Aorta (tissue), 5 donors: ENCODE data around the gene BICDL1. TPM values are rescaled to one million over a fixed set of nuclear protein-coding genes. Genes with fewer than 3 reads are reported as not detected.

Experiments
- ATAC-seq: fragments of 200-7000 bp; cut with Tn5 transposase; one replicate; pipeline ENCODE4 v1.9.1; 2022; ENCODE audit warnings: moderate library complexity; ENCODE audit not compliant: low FRiP score
- DNase-seq, 2 donors: peaks; one replicate each; pipeline ENCODE4 v3.0.0-alpha.2; 2020
- H3K27ac ChIP-seq, 2 donors: one replicate each; pipeline ENCODE4 v1.5.1; 2013; ENCODE audit warnings: low read length in 2 of 2, mild to moderate bottlenecking in 2 of 2, moderate library complexity in 2 of 2, control low read depth in 1 of 2, inconsistent platforms in 1 of 2, low read depth in 1 of 2
- H3K27me3 ChIP-seq, 2 donors: one replicate each; pipeline ENCODE4 v1.6.1; 2013; ENCODE audit warnings: control low read depth in 1 of 2, low read length in 1 of 2, mild to moderate bottlenecking in 1 of 2, moderate library complexity in 1 of 2; ENCODE audit not compliant: insufficient read depth in 2 of 2, control insufficient read depth in 1 of 2
- H3K36me3 ChIP-seq, 2 donors: one replicate each; pipeline ENCODE4 v1.6.1; 2013; ENCODE audit warnings: control low read depth in 1 of 2, low read length in 1 of 2, mild to moderate bottlenecking in 1 of 2; ENCODE audit not compliant: insufficient read depth in 2 of 2, control insufficient read depth in 1 of 2
- H3K4me1 ChIP-seq, 2 donors: one replicate each; pipeline ENCODE4 v1.6.1; 2013; ENCODE audit warnings: low read length in 2 of 2, control low read depth in 1 of 2, mild to moderate bottlenecking in 1 of 2, moderate library complexity in 1 of 2; ENCODE audit not compliant: insufficient read depth in 2 of 2, control insufficient read depth in 1 of 2
- H3K4me3 ChIP-seq, 2 donors: one replicate each; pipeline ENCODE4 v1.5.1; 2013; ENCODE audit warnings: low read length in 2 of 2, control low read depth in 1 of 2, mild to moderate bottlenecking in 1 of 2
- H3K9me3 ChIP-seq: one replicate; pipeline ENCODE4 v1.6.1; 2013; ENCODE audit warnings: mild to moderate bottlenecking, low read length; ENCODE audit not compliant: control insufficient read depth
- WGBS, 2 donors: extraction: QIAGEN DNeasy Blood & Tissue Kit; methylation state at CpG; one replicate each; pipeline ENCODE4 v1.1.7; 2013; 5-methylcytosine and 5-hydroxymethylcytosine counted together
- intact Hi-C, 2 donors: fragments of 100-400 bp; cut with DNase I; formaldehyde crosslinking; loops; one replicate each; pipeline versions ENCODE4 v1.14.2 to v1.15.0; 2022
- polyA plus RNA-seq, 2 donors: library from polyadenylated mRNA; stranded (reverse); fragments of 200-250 nt; gene quantifications; one replicate each; pipeline ENCODE4 v1.2.3, GENCODE V29; 2013
- total RNA-seq, 2 donors: library from RNA; stranded (reverse); fragmentation: NEBNext Ultra II Directional; extraction: Animal tissue kit (Norgen Biotek cat#: 25700); gene quantifications; one replicate each; pipeline ENCODE4 v1.2.1, GENCODE V29; 2021
- donor health status: healthy with polysubstance abuse.
- donor health status: Bipolar disorder and iron deficiency.
- donor health status: DM: no; HTN: no; CAD: no.
- donor health status: DM: no; HTN: no; CAD: no.
- donor health status: DM: yes; HTN: yes; CAD: no.

The BICDL1 gene
- total and polyA plus RNA-seq, 4 donors, result 0.36 to 1.7 (median 1.3) TPM

DNA sequence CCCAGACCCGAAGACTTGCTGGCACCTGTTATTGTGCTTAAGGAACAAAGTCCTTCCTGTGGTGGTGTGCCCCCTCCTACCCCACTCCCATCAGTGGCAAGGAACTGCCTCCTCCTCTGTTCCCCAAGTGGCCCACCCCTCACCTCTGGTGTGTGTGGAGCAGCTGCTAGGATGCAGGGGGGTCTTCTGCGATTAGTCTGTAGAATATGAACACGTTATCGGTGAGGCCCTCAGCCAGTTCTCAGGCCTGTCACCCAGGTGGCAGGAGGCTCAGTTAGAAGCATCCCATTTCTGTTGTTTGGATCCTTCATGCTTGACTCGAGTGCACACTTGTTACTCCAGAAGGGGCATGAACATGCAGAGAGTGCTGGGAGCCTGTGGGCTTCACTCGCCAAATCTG lies 88.2 kb downstream of the BICDL1 start:
- WGBS, 2 donors, result 91 to 92% methylated on average over 6 of the region's 6 CpGs
- ATAC-seq, result no peak
- Histone ChIP-seq H3K27ac (no peak overlapping the region), H3K27me3 (no peaks in the 10 kb centered on the region), H3K4me1 (no peaks in the 10 kb centered on the region), H3K9me3 (no peaks in the 10 kb centered on the region), H3K4me3 (no peak overlapping the region), H3K36me3 (no peaks in the 10 kb centered on the region)
- DNase-seq, result peak in 1 of 2 donors; percentile 51
- intact Hi-C loops, result no loop called here

DNA sequence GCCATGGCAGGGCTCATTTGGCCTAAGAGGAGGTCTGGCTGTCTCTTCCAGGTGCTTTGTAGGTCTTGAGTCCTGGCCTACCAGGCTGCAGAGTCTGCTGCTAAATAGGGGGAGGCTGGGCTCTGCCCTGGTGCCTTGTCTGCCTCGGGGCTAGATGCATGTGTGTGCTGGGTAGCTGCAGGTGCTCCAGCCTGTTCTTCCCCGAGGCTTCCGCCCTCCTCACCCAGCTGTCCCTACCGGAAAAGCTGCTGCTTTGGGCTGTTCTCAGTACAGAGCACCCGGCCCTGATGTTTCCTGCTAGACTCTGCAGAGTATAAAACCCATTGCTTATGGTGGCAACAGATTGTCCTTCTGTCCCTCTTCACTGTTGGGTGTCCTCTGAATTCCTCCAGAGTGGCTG lies 89.8 kb downstream of the BICDL1 start:
- no peak overlapping the region for H3K27ac ChIP-seq
- H3K36me3 ChIP-seq, result no peaks in the 10 kb centered on the region
- 79 to 84% methylated on average over 5 of the region's 5 CpGs for WGBS, 2 donors
- H3K4me1 ChIP-seq, result no peaks in the 10 kb centered on the region
- intact Hi-C loops, result no loop called here
- H3K9me3 ChIP-seq, result no peaks in the 10 kb centered on the region
- H3K4me3 ChIP-seq, result no peak overlapping the region
- peak in 1 of 2 donors; percentile 36 for DNase-seq
- H3K27me3 ChIP-seq, result no peaks in the 10 kb centered on the region
- no peak for ATAC-seq

DNA sequence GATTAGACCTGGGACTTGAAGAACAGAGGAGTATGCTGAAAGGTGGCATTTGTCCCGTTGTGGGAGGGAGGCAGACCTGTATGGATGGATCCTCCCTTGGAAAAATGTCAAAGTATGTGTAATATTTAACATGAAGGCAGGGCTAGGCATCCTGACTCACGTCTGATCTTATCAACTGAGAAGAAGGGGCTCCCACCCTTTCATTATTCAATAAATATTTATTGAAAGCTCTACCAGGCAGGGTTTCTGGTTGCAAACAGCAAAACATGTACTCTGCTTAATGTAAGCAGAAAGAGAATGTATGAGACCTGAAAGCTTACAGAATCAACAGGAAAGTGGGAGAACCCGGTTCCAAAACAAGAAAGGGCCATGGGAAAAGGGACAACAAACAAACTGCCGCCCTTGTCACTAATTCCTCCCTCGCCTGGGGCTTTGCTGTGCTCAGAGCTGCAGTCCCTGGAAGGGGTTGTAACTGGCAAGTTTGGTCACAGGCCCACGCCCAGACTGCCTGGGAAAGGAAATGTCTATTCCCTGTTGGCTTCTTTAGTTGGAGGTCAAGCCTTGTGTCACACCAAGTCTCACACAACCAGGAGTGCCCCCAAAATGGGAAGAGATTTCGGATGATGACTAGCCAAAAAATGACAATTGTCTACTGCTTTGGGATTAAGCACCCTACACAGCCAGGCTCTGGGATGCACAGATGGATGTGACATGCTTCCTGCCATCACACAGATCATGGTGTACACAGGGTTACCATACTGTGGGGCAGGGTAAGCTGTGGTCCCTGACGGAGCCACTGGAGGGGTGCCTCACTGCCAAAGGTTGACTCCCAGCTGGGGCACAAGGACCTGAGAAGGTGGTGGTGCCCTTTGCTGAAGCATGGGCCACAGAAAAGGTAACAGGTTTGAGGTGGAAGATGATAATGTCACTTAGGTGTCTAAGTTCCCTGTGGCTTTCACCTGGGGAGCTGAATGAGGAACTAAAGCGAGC lies 90.7 kb downstream of the BICDL1 start:
- no peak overlapping the region for H3K27ac ChIP-seq
- H3K4me1 ChIP-seq, result no peaks in the 10 kb centered on the region
- DNase-seq (peak in 1 of 2 donors; percentile 40), ATAC-seq (no peak)
- intact Hi-C loops, result no loop called here
- H3K9me3 ChIP-seq, result no peaks in the 10 kb centered on the region
- H3K36me3 ChIP-seq, result no peaks in the 10 kb centered on the region
- H3K27me3 ChIP-seq, result no peaks in the 10 kb centered on the region
- 62 to 65% methylated on average over 9 of the region's 9 CpGs for WGBS, 2 donors
- H3K4me3 ChIP-seq, result no peak overlapping the region

DNA sequence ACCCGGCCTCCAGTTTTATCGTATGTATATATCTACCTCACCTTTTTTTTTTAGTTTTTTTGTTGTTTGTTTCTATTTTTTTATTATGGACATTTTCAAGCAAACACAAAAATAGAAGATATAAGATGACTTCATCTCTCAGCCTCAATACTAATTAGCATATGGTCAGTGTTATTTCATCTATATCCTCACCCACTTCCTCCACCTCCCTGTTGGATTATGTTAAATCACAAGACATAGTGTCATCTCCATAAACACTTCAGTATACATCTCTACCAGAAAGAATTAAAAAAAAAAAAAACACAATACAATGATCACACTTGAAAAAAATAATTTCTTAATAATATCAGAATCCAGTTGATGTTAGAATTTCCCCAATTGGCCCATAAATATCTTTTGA lies 92.6 kb downstream of the BICDL1 start:
- Histone ChIP-seq H3K4me3 (no peak overlapping the region), H3K4me1 (no peaks in the 10 kb centered on the region), H3K27ac (no peak overlapping the region), H3K9me3 (no peaks in the 10 kb centered on the region), H3K27me3 (no peaks in the 10 kb centered on the region), H3K36me3 (no peaks in the 10 kb centered on the region)
- 95 to 98% methylated on average over 2 of the region's 2 CpGs for WGBS, 2 donors
- intact Hi-C loops, result no loop called here
- ATAC-seq, result no peak
- no peak for DNase-seq

DNA sequence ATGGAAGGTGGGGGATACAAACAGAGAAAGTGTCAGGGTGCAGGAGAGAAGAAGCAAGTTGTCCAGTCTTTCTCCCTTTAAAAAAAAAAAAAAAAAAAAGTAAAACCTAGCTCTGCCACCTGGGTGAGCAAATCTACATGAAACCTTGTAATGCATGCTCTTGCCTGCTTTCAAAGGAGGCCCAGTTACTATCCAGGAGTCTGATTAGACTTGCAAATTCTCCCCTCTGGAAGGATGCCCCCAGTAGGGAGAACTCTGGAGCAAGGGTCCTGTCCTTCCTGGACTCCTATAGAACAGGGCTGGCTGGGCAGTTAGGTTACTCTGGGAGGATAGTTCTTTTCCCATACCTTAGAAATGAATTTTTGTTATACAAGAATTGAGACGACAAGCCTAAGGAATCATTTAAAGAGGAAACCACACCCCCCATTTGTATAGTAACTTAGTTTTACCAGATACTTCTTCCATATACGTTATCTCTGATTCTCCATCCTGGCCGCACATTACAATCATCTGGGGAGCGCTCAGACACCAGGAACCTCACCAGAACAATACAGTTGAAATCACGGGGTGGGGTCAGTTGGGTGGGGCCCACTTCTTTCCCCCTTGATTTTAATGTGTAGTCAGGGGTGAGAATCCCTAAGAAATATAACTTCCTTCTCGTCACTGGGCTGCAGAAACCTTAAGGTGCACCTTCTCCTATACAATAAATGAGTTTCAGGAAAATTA lies 97.0 kb downstream of the BICDL1 start:
- H3K27ac ChIP-seq, result no peak overlapping the region
- ATAC-seq, result no peak
- H3K4me3 ChIP-seq, result no peak overlapping the region
- 49 to 54% methylated on average over 6 of the region's 6 CpGs for WGBS, 2 donors
- no peaks in the 10 kb centered on the region for H3K9me3 ChIP-seq
- intact Hi-C loops, result no loop called here
- peak in 1 of 2 donors; percentile 5 for DNase-seq
- no peaks in the 10 kb centered on the region for H3K36me3 ChIP-seq
- H3K27me3 ChIP-seq, result no peaks in the 10 kb centered on the region
- no peaks in the 10 kb centered on the region for H3K4me1 ChIP-seq

DNA sequence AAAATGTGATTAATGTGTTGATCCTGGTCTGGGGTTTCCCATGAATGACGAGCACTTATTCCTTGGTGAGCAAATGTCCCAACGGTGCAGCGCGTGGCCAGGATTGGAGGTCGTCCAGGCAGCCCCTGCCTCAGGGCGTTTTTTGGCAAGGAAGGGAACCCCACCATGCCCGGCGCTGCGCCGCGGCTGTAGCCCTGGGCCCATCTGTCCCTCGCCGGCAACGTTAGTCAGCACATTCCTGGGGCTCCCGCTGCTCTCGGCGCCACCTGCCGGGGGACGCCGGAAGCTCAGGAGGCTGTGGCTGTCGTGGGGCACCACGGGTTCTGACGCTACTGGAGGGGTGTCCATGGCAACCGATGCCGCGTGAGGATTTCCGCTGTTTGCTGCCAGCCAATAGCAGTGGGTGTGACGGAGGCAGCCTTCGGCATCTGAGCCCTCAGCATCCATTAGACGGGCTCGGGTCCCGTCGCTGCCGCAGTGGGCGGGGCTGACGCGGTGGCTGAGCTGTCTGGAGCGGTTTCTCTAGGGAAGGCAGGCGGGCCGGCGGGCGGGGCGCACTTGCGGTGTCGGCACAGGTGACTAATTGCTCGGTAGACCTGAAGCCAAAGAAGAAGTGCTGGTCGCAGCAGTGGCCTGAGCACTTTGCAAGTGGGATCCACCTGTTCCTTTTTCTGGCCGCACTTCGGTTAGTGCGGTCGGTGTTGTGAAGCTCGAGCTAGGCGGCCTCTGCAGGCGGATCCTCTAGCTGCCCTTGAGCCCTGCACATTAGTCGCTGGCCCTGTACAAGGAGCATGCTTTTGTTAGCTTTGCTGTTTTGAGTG lies 98.0 kb downstream of the BICDL1 start:
- H3K4me1 ChIP-seq, result no peaks in the 10 kb centered on the region
- H3K27ac ChIP-seq, result peak overlapping the region in 1 of 2 donors; percentile 65
- H3K4me3 ChIP-seq, result peak overlapping the region; percentile 17 to 54
- WGBS, 2 donors, result 1% methylated on average over 55 of the region's 55 CpGs
- intact Hi-C loops, result no loop called here
- H3K9me3 ChIP-seq, result no peaks in the 10 kb centered on the region
- no peaks in the 10 kb centered on the region for H3K36me3 ChIP-seq
- DNase-seq (peak; percentile 99), ATAC-seq (peak; percentile 98)
- no peaks in the 10 kb centered on the region for H3K27me3 ChIP-seq

DNA sequence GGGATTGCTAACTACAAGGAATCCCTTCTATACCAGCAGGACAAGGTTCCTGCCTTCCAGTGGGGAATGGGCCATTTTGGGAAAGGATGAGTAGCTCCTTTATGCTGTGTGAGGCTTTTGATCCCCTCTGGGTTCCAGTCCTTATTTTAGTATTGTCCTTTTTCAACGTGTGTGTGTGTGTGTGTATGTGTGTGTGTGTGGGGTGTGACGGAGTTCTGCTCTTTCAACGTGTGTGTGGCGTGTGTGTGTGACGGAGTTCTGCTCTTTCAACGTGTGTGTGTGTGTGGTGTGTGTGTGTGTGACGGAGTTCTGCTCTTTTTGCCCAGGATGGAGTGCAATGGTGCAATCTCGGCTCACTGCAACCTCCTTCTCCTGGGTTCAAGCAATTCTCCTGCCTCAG lies 100.1 kb downstream of the BICDL1 start:
- Histone ChIP-seq H3K36me3 (no peaks in the 10 kb centered on the region), H3K27me3 (no peaks in the 10 kb centered on the region), H3K9me3 (no peaks in the 10 kb centered on the region), H3K4me1 (no peaks in the 10 kb centered on the region), H3K4me3 (no peak overlapping the region), H3K27ac (no peak overlapping the region)
- DNase-seq, result peak in 1 of 2 donors; percentile 39
- no peak for ATAC-seq
- 23 to 24% methylated on average over 8 of the region's 8 CpGs for WGBS, 2 donors
- intact Hi-C loops, result no loop called here

DNA sequence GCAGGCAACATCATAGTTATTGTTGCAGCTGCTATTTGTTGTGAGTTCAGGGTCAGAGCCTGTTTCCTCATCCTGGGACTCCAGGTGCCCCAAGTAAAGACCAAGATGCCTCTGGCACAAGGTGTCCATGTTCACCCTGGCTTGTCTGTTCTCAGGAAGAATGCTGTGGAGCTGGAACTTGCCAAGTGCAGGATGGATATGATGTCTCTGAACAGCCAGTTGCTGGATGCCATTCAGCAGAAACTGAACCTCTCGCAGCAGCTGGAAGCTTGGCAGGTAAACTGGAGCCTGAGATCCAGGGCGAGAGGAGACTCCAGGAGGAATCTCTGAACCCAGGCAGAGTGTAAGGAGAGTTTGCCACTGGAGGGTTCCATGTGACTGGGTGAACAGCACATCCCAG lies 100.8 kb downstream of the BICDL1 start:
- Histone ChIP-seq H3K4me1 (no peaks in the 10 kb centered on the region), H3K27ac (no peak overlapping the region), H3K27me3 (no peaks in the 10 kb centered on the region), H3K36me3 (no peaks in the 10 kb centered on the region), H3K4me3 (no peak overlapping the region), H3K9me3 (no peaks in the 10 kb centered on the region)
- ATAC-seq (no peak), DNase-seq (no peak)
- intact Hi-C loops, result no loop called here
- 77 to 83% methylated on average over 2 of the region's 2 CpGs for WGBS, 2 donors
